Loucy (cell line): ENCODE measurements around the gene FXYD7.

Experiments used
- H2AFZ ChIP-seq: fragments of 200-600 bp; sonication (generic); 2 replicates; pipeline ENCODE4 v1.6.0; 2016; ENCODE audit warnings: antibody characterized with exemption, mild to moderate bottlenecking, low read length, moderate library complexity
- H3F3A ChIP-seq: fragments of 200-600 bp; 2 replicates; pipeline ENCODE4 v1.6.0; 2016; ENCODE audit warnings: antibody characterized with exemption, low read depth, mild to moderate bottlenecking
- H3K27me3 ChIP-seq: fragments of 200-600 bp; sonication (generic); 2 replicates; pipeline ENCODE4 v1.6.1; 2014; ENCODE audit warnings: low read length, mild to moderate bottlenecking; ENCODE audit not compliant: insufficient read depth, poor library complexity, severe bottlenecking
- H3K36me3 ChIP-seq: fragments of 200-600 bp; sonication (generic); 2 replicates; pipeline ENCODE4 v1.6.1; 2016; ENCODE audit warnings: low read length; ENCODE audit not compliant: insufficient read depth
- H3K4me1 ChIP-seq: fragments of 200-600 bp; sonication (generic); 2 replicates; pipeline ENCODE4 v1.5.1; 2014; ENCODE audit warnings: low read length, mild to moderate bottlenecking; ENCODE audit not compliant: insufficient read depth, poor library complexity, severe bottlenecking
- H3K4me2 ChIP-seq: fragments of 200-600 bp; sonication (generic); 2 replicates; pipeline ENCODE4 v1.6.0; 2014; ENCODE audit warnings: antibody characterized with exemption, low read length, low read depth, mild to moderate bottlenecking; ENCODE audit not compliant: poor library complexity, severe bottlenecking
- H3K4me3 ChIP-seq: fragments of 200-600 bp; sonication (generic); 2 replicates; pipeline ENCODE4 v1.5.1; 2014; ENCODE audit warnings: low read length, mild to moderate bottlenecking, mixed read lengths; ENCODE audit not compliant: poor library complexity, severe bottlenecking
- H3K79me2 ChIP-seq: fragments of 200-600 bp; sonication (generic); 2 replicates; pipeline ENCODE4 v1.6.1; 2014; ENCODE audit warnings: low read length; ENCODE audit not compliant: insufficient read depth
- H3K9ac ChIP-seq: fragments of 200-600 bp; sonication (generic); 2 replicates; pipeline ENCODE4 v1.6.0; 2014; ENCODE audit warnings: mild to moderate bottlenecking, low read depth, low read length, moderate library complexity; ENCODE audit not compliant: poor library complexity, severe bottlenecking
- H3K9me2 ChIP-seq: fragments of 200-600 bp; sonication (generic); replicated peaks from 2 replicates; pipeline ENCODE4 v1.6.1; 2016; ENCODE audit warnings: low read depth, low read length, mixed read lengths
- H3K9me3 ChIP-seq: fragments of 200-600 bp; sonication (generic); 2 replicates; pipeline ENCODE4 v1.6.1; 2014; ENCODE audit warnings: mild to moderate bottlenecking, antibody characterized with exemption, low read length, low read depth; ENCODE audit not compliant: insufficient read depth
- H4K20me1 ChIP-seq: fragments of 200-600 bp; sonication (generic); 2 replicates; pipeline ENCODE4 v1.6.0; 2014; ENCODE audit warnings: antibody characterized with exemption, low read length, mild to moderate bottlenecking; ENCODE audit not compliant: insufficient read depth, poor library complexity, severe bottlenecking
- EZH2phosphoT487 ChIP-seq: fragments of 200-600 bp; IDR thresholded peaks from 2 replicates; pipeline ENCODE4 v1.6.1; 2018; ENCODE audit warnings: antibody characterized with exemption, mild to moderate bottlenecking, moderate library complexity, borderline replicate concordance
- TF ChIP-seq, protein P1 (sequence below): fragments of 200-600 bp; sonication (generic); conservative IDR thresholded peaks from 2 replicates; pipeline ENCODE4 v1.5.1; 2014; ENCODE audit warnings: mild to moderate bottlenecking, antibody characterized with exemption, low read length

Gene FXYD7

DNA sequence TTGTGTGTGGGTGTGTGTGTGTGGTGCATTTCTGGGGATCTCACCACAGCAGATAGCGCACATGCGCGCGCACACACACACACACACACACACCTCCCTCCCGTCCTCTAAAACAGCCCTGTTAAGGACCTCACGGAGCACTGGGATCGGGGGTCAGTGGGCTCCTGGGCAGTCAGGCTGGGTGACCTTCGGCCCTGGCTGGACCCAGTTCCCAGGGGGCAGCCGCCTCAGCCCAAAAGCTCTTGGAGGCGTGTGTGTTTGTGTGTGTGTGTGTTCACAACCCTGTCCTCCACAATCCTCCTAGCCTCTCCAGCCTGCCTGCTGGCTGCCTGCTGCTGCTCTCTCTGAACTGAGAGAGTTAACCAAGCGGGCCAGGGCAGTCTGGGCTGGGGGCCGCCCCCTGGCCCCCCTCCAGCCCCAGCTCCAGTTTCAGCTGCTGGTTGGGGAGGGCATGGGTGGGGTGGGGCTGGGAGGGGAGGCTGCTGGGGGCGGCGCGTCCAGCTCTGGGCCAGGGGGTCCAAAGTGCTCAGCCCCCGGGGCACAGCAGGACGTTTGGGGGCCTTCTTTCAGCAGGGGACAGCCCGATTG, 4.7 kb upstream of the FXYD7 start, which contains the start of gene FXYD1:
FXYD1 (plus strand) TSS at position 520 of the 588 bp plus-strand sequence. CDS start 1,256 bp downstream, outside the sequence.
- Histone ChIP-seq H2AFZ (no peak within 1 kb of the TSS), H3K9ac (no peak within 1 kb of the TSS), H3K4me2 (no peak within 1 kb of the TSS), H3K9me2 (no peaks in the 10 kb centered on the region), H3F3A (no peaks in the 10 kb centered on the region), H3K4me1 (peaks cover 9% of the 10 kb centered on the region), H3K4me3 (no peak within 1 kb of the TSS), H4K20me1 (no peaks in the 10 kb centered on the region), H3K36me3 (no peaks in the 10 kb centered on the region), H3K27me3 (no peaks in the 10 kb centered on the region), H3K79me2 (no peaks in the 10 kb centered on the region), H3K9me3 (no peaks in the 10 kb centered on the region)
- TF ChIP-seq, protein P1, sequence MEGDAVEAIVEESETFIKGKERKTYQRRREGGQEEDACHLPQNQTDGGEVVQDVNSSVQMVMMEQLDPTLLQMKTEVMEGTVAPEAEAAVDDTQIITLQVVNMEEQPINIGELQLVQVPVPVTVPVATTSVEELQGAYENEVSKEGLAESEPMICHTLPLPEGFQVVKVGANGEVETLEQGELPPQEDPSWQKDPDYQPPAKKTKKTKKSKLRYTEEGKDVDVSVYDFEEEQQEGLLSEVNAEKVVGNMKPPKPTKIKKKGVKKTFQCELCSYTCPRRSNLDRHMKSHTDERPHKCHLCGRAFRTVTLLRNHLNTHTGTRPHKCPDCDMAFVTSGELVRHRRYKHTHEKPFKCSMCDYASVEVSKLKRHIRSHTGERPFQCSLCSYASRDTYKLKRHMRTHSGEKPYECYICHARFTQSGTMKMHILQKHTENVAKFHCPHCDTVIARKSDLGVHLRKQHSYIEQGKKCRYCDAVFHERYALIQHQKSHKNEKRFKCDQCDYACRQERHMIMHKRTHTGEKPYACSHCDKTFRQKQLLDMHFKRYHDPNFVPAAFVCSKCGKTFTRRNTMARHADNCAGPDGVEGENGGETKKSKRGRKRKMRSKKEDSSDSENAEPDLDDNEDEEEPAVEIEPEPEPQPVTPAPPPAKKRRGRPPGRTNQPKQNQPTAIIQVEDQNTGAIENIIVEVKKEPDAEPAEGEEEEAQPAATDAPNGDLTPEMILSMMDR, result no peak
- TF ChIP-seq EZH2phosphoT487, result no peak

DNA sequence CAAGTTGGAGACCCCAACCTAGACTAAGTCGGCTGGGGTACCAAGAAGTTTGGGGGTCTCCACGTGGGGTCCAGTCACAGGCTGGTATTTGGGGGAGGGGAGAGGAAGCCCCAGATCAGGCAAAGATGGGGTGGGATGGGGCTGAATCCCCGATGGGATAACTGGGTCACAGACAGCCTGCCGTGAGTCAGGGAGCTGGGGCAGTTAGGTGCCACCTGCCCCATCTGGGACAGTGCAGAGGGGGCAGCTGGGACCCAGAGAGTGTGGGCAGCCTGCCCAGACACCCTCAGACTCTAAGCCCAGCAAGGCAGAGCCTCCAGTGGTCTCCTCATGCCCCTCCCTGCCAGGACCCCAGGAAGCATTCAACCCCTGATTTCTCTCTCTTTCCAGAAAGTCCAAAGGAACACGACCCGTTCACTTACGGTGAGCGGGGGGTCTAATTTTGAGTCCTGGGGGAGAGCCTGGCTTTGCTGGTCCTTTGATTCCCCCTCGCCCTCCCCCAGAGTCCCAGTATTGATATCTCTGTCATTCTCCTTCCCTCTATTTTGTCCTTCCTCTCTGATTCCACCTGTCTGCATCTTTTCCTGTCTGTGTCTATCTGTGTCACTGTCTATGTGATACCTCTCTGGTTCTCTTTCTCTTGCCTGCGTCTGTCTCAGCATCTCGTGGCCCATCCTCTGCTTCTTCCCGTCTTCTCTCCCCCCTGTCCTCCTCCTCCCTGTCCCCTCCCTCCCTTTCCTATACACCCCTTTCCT, 2.7 kb upstream of the FXYD7 start:
- H3K79me2 ChIP-seq, result no peaks in the 10 kb centered on the region
- no peaks in the 10 kb centered on the region for H3K36me3 ChIP-seq
- no peaks in the 10 kb centered on the region for H3K9me3 ChIP-seq
- H3K4me1 ChIP-seq, result peaks cover 9% of the 10 kb centered on the region
- TF ChIP-seq, protein P1, result no peak
- no peak for TF ChIP-seq EZH2phosphoT487
- H4K20me1 ChIP-seq, result no peaks in the 10 kb centered on the region
- H3K9me2 ChIP-seq, result no peaks in the 10 kb centered on the region
- H3F3A ChIP-seq, result no peaks in the 10 kb centered on the region
- no peak overlapping the region for H2AFZ ChIP-seq
- no peaks in the 10 kb centered on the region for H3K27me3 ChIP-seq
- H3K4me3 ChIP-seq, result no peak overlapping the region
- no peak overlapping the region for H3K4me2 ChIP-seq
- H3K9ac ChIP-seq, result no peak overlapping the region

- Histone ChIP-seq H3K36me3 (no peaks in the 10 kb centered on the region), H3K4me2 (peak overlapping the region; percentile 58), H3K79me2 (no peaks in the 10 kb centered on the region), H3K9me2 (no peaks in the 10 kb centered on the region), H2AFZ (no peak overlapping the region), H3F3A (no peaks in the 10 kb centered on the region), H3K4me1 (peaks cover 9% of the 10 kb centered on the region), H3K4me3 (no peak overlapping the region), H3K27me3 (no peaks in the 10 kb centered on the region), H3K9me3 (no peaks in the 10 kb centered on the region), H3K9ac (no peak overlapping the region), H4K20me1 (no peaks in the 10 kb centered on the region)
- TF ChIP-seq, protein P1, result peak; percentile 57
- no peak for TF ChIP-seq EZH2phosphoT487
These were observed 1.9 kb upstream of the FXYD7 start for GRCh38 chr19:35140962-35141836.
